SK-N-SH treated with all-trans-retinoic acid at 6 μM for 48 hours (cell line): ENCODE data around the gene RAP1A.

Source experiments
- CSDC2 ChIP-seq: fragments of 250-450 bp; sonication (Bioruptor Pico); IDR thresholded peaks from 2 replicates; pipeline ENCODE4 v1.5.0; 2020; ENCODE audit warnings: mild to moderate bottlenecking, moderate library complexity
- ESRRG ChIP-seq: fragments of 250-450 bp; sonication (Bioruptor Pico); IDR thresholded peaks from 2 replicates; pipeline ENCODE4 v1.6.1; 2021; ENCODE audit warnings: mild to moderate bottlenecking
- PPARA ChIP-seq: fragments of 250-450 bp; sonication (Bioruptor Pico); IDR thresholded peaks from 2 replicates; pipeline ENCODE4 v1.5.0; 2020; ENCODE audit warnings: mild to moderate bottlenecking, borderline replicate concordance
- SNAI2 ChIP-seq: fragments of 250-450 bp; sonication (Bioruptor Pico); IDR thresholded peaks from 2 replicates; pipeline ENCODE4 v1.5.0; 2020; ENCODE audit warnings: mild to moderate bottlenecking, moderate library complexity
- ZFP30 ChIP-seq: fragments of 450-650 bp; formaldehyde crosslinking; IDR thresholded peaks from 2 replicates; pipeline ENCODE4 v1.5.0; 2022; ENCODE audit warnings: mild to moderate bottlenecking, moderate library complexity
- ZNF565 ChIP-seq: fragments of 450-650 bp; formaldehyde crosslinking; conservative IDR thresholded peaks from 2 replicates; pipeline ENCODE4 v1.5.0; 2020; ENCODE audit warnings: low read depth, mild to moderate bottlenecking, moderate library complexity
- ZNF8 ChIP-seq: fragments of 450-650 bp; formaldehyde crosslinking; IDR thresholded peaks from 2 replicates; pipeline ENCODE4 v1.5.0; 2020; ENCODE audit warnings: mild to moderate bottlenecking, moderate library complexity
- TF ChIP-seq, protein P1 (sequence below): fragments of 250-450 bp; sonication (Bioruptor Pico); IDR thresholded peaks from 2 replicates; pipeline ENCODE4 v1.5.1; 2020; ENCODE audit warnings: low read depth, mild to moderate bottlenecking, moderate library complexity
- TF ChIP-seq, protein P2 (sequence below): fragments of 250-450 bp; sonication (Bioruptor Pico); IDR thresholded peaks from 2 replicates; pipeline ENCODE4 v1.8.0; 2020; ENCODE audit warnings: mild to moderate bottlenecking, moderate library complexity, borderline replicate concordance
- TF ChIP-seq, protein P3 (sequence below): fragments of 250-450 bp; sonication (Bioruptor Pico); IDR thresholded peaks from 2 replicates; pipeline ENCODE4 v1.5.1; 2021; ENCODE audit warnings: mild to moderate bottlenecking, moderate library complexity

DNA sequence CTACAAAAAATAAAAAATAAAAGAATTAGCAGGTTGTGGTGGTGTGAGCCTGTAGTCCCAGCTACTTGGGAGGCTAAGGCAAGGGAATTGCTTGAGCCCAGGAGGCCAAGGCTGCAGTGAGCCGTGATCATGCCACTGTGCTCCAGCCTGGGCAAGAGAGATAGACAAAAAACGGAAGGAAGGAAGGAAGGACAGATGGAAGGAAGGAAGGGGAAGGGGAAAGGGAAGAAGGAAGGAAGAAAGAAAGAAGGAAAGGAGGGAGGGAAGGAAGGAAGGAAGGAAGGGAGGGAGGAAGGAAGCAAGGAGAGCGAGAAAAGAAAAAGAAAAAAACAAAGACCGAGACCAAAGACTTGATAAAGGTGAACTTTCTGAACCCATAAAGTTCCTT lies 25.3 kb upstream of the RAP1A start:
- TF ChIP-seq, protein P1, sequence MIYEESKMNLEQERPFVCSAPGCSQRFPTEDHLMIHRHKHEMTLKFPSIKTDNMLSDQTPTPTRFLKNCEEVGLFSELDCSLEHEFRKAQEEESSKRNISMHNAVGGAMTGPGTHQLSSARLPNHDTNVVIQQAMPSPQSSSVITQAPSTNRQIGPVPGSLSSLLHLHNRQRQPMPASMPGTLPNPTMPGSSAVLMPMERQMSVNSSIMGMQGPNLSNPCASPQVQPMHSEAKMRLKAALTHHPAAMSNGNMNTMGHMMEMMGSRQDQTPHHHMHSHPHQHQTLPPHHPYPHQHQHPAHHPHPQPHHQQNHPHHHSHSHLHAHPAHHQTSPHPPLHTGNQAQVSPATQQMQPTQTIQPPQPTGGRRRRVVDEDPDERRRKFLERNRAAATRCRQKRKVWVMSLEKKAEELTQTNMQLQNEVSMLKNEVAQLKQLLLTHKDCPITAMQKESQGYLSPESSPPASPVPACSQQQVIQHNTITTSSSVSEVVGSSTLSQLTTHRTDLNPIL, result no peak
- TF ChIP-seq SNAI2 (CRISPR knock-in tag) (no peak), ZNF8 (CRISPR knock-in tag) (no peak), ZNF565 (CRISPR knock-in tag) (no peak), ESRRG (CRISPR knock-in tag) (no peak), CSDC2 (CRISPR knock-in tag) (no peak), PPARA (CRISPR knock-in tag) (no peak), ZFP30 (no peak)
- TF ChIP-seq, protein P2, sequence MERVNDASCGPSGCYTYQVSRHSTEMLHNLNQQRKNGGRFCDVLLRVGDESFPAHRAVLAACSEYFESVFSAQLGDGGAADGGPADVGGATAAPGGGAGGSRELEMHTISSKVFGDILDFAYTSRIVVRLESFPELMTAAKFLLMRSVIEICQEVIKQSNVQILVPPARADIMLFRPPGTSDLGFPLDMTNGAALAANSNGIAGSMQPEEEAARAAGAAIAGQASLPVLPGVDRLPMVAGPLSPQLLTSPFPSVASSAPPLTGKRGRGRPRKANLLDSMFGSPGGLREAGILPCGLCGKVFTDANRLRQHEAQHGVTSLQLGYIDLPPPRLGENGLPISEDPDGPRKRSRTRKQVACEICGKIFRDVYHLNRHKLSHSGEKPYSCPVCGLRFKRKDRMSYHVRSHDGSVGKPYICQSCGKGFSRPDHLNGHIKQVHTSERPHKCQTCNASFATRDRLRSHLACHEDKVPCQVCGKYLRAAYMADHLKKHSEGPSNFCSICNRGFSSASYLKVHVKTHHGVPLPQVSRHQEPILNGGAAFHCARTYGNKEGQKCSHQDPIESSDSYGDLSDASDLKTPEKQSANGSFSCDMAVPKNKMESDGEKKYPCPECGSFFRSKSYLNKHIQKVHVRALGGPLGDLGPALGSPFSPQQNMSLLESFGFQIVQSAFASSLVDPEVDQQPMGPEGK, result no peak
- TF ChIP-seq, protein P3, sequence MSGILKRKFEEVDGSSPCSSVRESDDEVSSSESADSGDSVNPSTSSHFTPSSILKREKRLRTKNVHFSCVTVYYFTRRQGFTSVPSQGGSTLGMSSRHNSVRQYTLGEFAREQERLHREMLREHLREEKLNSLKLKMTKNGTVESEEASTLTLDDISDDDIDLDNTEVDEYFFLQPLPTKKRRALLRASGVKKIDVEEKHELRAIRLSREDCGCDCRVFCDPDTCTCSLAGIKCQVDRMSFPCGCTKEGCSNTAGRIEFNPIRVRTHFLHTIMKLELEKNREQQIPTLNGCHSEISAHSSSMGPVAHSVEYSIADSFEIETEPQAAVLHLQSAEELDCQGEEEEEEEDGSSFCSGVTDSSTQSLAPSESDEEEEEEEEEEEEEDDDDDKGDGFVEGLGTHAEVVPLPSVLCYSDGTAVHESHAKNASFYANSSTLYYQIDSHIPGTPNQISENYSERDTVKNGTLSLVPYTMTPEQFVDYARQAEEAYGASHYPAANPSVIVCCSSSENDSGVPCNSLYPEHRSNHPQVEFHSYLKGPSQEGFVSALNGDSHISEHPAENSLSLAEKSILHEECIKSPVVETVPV (CRISPR knock-in tag), result no peak
